HFFc6 (cell line): ENCODE results near the gene SPACA4. TPM values are rescaled to one million over a fixed set of nuclear protein-coding genes. Genes with fewer than 3 reads are reported as not detected.

Experiments
- DNase-seq: peaks from one replicate; pipeline ENCODE4 v3.0.0-alpha.2; 2018
- H3K27ac Mint-ChIP-seq: 2 replicates; pipeline ENCODE4 v1.8.0; 2020; ENCODE audit warnings: mild to moderate bottlenecking, mixed read lengths
- H3K27me3 Mint-ChIP-seq: 2 replicates; pipeline ENCODE4 v1.8.0; 2021; ENCODE audit warnings: mild to moderate bottlenecking, moderate library complexity, mixed read lengths; ENCODE audit not compliant: insufficient read depth
- H3K36me3 Mint-ChIP-seq: 2 replicates; pipeline ENCODE4 v1.8.0; 2021; ENCODE audit warnings: low read depth, mixed read lengths
- H3K4me1 Mint-ChIP-seq: 2 replicates; pipeline ENCODE4 v1.8.0; 2020; ENCODE audit warnings: low read depth, mixed read lengths
- H3K4me3 Mint-ChIP-seq: 2 replicates; pipeline ENCODE4 v1.8.0; 2020; ENCODE audit warnings: mild to moderate bottlenecking, moderate library complexity, mixed read lengths
- H3K9me3 Mint-ChIP-seq: 2 replicates; pipeline ENCODE4 v1.8.0; 2020; ENCODE audit warnings: mild to moderate bottlenecking, mixed read lengths
- total RNA-seq, 6 experiments: library from RNA; stranded (reverse); fragmentation: NEBNext Ultra II Directional; extraction: Animal tissue kit (Norgen Biotek cat#: 25700); gene quantifications; 2 replicates in 1 of 6; 3 replicates in 5 of 6; pipeline ENCODE4 v1.2.3, GENCODE V29; 2021
- TF ChIP-seq, protein P1 (sequence below): fragments of 200-600 bp; sonication (generic); IDR thresholded peaks from 2 replicates; pipeline ENCODE4 v1.5.0; 2021; ENCODE audit warnings: antibody characterized with exemption, mild to moderate bottlenecking

Gene SPACA4
- total RNA-seq, 6 experiments from 2014 or later, result not detected

DNA sequence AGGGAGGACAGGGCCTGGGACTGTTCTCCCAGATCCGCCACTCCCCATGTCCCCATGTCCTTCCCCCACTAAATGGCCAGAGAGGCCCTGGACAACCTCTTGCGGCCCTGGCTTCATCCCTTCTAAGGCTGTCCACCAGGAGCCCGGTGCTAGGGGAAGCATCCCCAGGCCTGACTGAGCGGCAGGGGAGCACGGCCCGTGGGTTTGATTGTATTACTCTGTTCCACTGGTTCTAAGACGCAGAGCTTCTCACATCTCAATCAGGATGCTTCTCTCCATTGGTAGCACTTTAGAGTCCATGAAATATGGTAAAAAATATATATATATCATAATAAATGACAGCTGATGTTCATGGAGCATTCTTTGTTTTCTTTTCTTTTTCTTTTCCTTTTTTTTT is 815 bp downstream of the SPACA4 start:
- no peak overlapping the region for H3K27ac Mint-ChIP-seq
- TF ChIP-seq, protein P1, sequence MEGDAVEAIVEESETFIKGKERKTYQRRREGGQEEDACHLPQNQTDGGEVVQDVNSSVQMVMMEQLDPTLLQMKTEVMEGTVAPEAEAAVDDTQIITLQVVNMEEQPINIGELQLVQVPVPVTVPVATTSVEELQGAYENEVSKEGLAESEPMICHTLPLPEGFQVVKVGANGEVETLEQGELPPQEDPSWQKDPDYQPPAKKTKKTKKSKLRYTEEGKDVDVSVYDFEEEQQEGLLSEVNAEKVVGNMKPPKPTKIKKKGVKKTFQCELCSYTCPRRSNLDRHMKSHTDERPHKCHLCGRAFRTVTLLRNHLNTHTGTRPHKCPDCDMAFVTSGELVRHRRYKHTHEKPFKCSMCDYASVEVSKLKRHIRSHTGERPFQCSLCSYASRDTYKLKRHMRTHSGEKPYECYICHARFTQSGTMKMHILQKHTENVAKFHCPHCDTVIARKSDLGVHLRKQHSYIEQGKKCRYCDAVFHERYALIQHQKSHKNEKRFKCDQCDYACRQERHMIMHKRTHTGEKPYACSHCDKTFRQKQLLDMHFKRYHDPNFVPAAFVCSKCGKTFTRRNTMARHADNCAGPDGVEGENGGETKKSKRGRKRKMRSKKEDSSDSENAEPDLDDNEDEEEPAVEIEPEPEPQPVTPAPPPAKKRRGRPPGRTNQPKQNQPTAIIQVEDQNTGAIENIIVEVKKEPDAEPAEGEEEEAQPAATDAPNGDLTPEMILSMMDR, result no peak
- peaks cover 4% of the 10 kb centered on the region for H3K27me3 Mint-ChIP-seq
- H3K36me3 Mint-ChIP-seq, result no peaks in the 10 kb centered on the region
- no peaks in the 10 kb centered on the region for H3K4me1 Mint-ChIP-seq
- no peaks in the 10 kb centered on the region for H3K9me3 Mint-ChIP-seq
- no peak for DNase-seq
- no peak overlapping the region for H3K4me3 Mint-ChIP-seq

DNA sequence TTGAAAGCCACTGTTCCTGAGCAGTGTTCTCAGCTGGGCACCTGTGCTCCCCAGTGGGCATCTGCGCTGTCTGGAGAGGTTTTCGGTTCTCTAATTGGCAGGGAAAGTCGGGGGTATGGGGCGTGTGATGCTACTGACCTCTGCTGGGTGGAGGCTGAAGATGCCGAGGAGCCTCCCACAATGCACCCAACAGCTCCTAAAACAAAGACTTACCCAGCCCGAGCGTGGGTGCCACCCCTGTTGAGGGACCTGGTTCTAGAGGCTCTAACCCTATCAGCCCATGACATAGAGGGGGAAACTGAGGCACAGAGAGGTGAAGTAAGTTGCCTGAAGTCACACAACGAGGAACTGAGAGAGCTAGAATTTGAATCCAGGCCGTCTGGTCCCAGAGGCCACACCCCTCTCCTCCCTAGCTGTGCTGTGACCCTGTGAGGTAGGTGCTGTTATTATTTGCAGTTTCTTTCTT is 2.3 kb downstream of the SPACA4 start:
- H3K4me3 Mint-ChIP-seq, result peak overlapping the region; percentile 57
- H3K27me3 Mint-ChIP-seq, result peaks cover 9% of the 10 kb centered on the region
- DNase-seq, result no peak
- TF ChIP-seq, protein P1, result peak; percentile 71
- H3K27ac Mint-ChIP-seq, result no peak overlapping the region
- no peaks in the 10 kb centered on the region for H3K9me3 Mint-ChIP-seq
- H3K36me3 Mint-ChIP-seq, result no peaks in the 10 kb centered on the region
- no peaks in the 10 kb centered on the region for H3K4me1 Mint-ChIP-seq

DNA sequence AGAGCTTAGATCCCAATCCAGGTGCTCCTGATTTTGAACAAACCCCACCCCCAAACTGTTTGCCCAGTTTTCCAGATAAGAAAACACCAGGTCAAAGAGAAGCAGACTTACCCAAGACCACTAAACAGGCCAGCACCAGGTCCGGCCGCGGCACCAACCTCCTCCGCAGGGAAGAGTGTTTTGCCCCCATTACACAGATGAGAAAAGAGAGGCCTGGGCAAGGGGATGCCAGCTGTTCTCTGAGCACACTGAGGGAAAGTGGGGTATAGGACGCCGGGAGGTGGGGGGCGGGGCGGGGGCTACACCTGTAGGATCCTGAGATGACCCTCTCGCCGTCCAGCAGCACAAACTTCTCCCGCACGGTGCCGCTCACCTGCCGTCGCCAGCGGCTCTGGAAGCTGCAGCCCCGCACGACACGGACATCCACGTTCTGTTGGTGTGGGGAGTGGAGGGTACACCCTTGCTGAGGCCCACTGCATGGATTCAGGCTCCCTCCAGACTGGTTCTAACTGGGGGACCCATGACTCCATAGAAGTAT is 3.1 kb downstream of the SPACA4 start:
- Mint-ChIP-seq H3K4me1 (no peaks in the 10 kb centered on the region), H3K9me3 (no peaks in the 10 kb centered on the region), H3K27ac (no peak overlapping the region), H3K27me3 (peaks cover 16% of the 10 kb centered on the region), H3K36me3 (no peaks in the 10 kb centered on the region), H3K4me3 (no peak overlapping the region)
- no peak for DNase-seq
- TF ChIP-seq, protein P1, result no peak

DNA sequence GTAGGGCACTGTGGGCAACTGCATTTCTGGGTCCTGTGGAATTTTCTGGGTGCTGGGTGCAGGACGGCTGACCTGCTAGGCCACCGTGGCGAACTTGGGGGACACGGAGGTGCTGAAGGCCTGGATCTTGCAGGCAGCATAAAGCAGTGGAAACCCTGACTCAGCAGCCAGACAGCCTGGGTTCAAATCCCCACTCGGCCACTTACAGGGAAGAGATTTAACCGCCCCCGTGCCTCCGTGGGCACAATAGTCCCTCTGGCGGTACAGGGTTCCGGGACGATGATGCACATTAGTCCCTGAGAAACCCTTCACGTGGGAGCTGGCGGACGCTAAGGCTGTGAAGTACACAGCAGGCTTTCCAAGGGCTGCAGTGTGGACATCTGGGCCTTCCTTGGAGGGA is 5.3 kb downstream of the SPACA4 start:
- DNase-seq, result no peak
- no peaks in the 10 kb centered on the region for H3K9me3 Mint-ChIP-seq
- TF ChIP-seq, protein P1, result no peak
- H3K4me3 Mint-ChIP-seq, result no peak overlapping the region
- peaks cover 11% of the 10 kb centered on the region for H3K36me3 Mint-ChIP-seq
- H3K27ac Mint-ChIP-seq, result no peak overlapping the region
- H3K4me1 Mint-ChIP-seq, result peaks cover 9% of the 10 kb centered on the region; the same call in 1 of the 2 replicates
- peaks cover 16% of the 10 kb centered on the region for H3K27me3 Mint-ChIP-seq

DNA sequence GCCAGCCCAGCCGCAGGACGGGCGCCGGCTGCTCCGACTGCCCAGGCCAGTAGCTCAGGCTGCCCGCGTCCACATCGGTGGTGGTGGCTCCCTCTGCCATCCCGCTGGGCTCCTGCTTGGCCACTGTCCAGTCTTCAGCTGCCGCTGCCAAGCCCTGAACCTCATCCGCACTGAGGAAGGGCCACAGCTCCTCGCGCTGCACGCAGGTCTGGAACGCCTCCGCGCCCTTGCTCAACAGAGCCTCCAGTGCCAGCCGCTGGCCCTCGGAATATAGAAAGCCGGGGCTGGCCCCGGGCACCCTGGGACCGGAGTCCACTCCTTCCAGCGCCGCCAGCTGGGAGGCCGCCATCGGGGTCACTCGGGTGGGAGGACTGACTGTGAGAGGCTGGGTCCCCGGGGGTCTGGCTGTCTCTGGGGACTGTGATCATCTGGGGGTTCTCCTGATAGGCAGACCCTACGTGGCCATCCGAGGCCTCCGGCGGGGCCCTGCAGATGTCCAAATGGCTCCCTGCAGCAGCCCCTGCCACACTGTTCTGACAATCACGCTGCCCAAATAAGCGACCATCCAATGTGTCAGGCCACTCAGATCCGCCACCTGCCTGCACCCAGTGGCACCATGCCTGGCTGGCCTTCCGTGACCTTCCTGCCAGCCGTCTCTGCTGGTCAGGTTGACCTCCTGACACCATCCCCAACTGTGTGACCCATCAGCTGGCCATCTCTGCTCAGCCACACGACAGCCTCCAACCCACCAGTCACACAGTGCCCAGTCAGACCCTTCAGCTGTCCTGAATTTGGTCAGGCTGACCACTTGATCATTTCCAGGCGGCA is 6.7 kb downstream of the SPACA4 start:
- DNase-seq, result peak; percentile 23
- H3K4me1 Mint-ChIP-seq, result peaks cover 16% of the 10 kb centered on the region; the same call in 1 of the 2 replicates
- H3K4me3 Mint-ChIP-seq, result peak overlapping the region; percentile 6; the same call in 1 of the 2 replicates
- peaks cover 25% of the 10 kb centered on the region for H3K36me3 Mint-ChIP-seq
- H3K27me3 Mint-ChIP-seq, result peaks cover 17% of the 10 kb centered on the region
- no peaks in the 10 kb centered on the region for H3K9me3 Mint-ChIP-seq
- TF ChIP-seq, protein P1, result no peak
- H3K27ac Mint-ChIP-seq, result peak overlapping the region; percentile 43; the same call in 1 of the 2 replicates
